MCF 10A (cell line): Measurements from ENCODE around the gene ADGRF5. TPM values are rescaled to one million over a fixed set of nuclear protein-coding genes. Genes with fewer than 3 reads are reported as not detected.

Source experiments
- BruUV-seq: library from RNA; stranded (reverse); fragments of 400-500 nt; replicated peaks from 2 replicates; lab custom pipeline; 2021; lab: Mats Ljungman, UMichigan
- CTCF ChIA-PET: fragments of 300-600 bp; sonication (Branson Sonifier 250); formaldehyde crosslinking; extraction: SDS; loops from one replicate; lab custom pipeline; 2021; ENCODE audit warnings: antibody characterized with exemption, inconsistent platforms; lab: Yijun Ruan, JAX
- POLR2A ChIA-PET: fragments of 300-600, 350-650 bp; sonication (Branson Sonifier 250); formaldehyde crosslinking; extraction: SDS; loops from one replicate; lab custom pipeline; 2020; ENCODE audit warnings: antibody characterized with exemption, inconsistent platforms; lab: Yijun Ruan, JAX
- DNase-seq: peaks from one replicate; pipeline ENCODE4 v3.0.0-alpha.2; 2018; ENCODE audit not compliant: unreplicated experiment
- H3K27ac Mint-ChIP-seq: one replicate; pipeline ENCODE4 v1.8.0; 2022; ENCODE audit warnings: mild to moderate bottlenecking, low read depth, mixed read lengths; ENCODE audit not compliant: unreplicated experiment
- H3K27me3 Mint-ChIP-seq: one replicate; pipeline ENCODE4 v1.8.0; 2022; ENCODE audit warnings: mixed read lengths; ENCODE audit not compliant: insufficient read depth, unreplicated experiment
- H3K36me3 Mint-ChIP-seq: one replicate; pipeline ENCODE4 v1.8.0; 2022; ENCODE audit warnings: mild to moderate bottlenecking, moderate library complexity, mixed read lengths; ENCODE audit not compliant: insufficient read depth, unreplicated experiment
- H3K4me1 Mint-ChIP-seq: one replicate; pipeline ENCODE4 v1.8.0; 2022; ENCODE audit warnings: mixed read lengths; ENCODE audit not compliant: insufficient read depth, unreplicated experiment
- H3K4me3 Mint-ChIP-seq: one replicate; pipeline ENCODE4 v1.8.0; 2022; ENCODE audit warnings: mild to moderate bottlenecking, moderate library complexity, mixed read lengths; ENCODE audit not compliant: unreplicated experiment
- H3K9me3 Mint-ChIP-seq: one replicate; pipeline ENCODE4 v1.8.0; 2022; ENCODE audit warnings: mixed read lengths; ENCODE audit not compliant: unreplicated experiment
- intact Hi-C: fragments of 100-400 bp; cut with micrococcal nuclease; formaldehyde crosslinking; loops from 2 replicates; pipeline ENCODE4 v1.14.1; 2022
- total RNA-seq: library from RNA; stranded (reverse); gene quantifications from 2 replicates; pipeline ENCODE4 v1.2.3, GENCODE V29; 2022
- TF ChIP-seq, protein P1 (sequence below): fragments of 200-600 bp; IDR thresholded peaks from one replicate; pipeline ENCODE4 v1.8.0; 2022; ENCODE audit warnings: antibody characterized with exemption, mild to moderate bottlenecking; ENCODE audit not compliant: unreplicated experiment

ADGRF5 gene
- total RNA-seq, 1 experiment from 2014 or later = not detected

DNA sequence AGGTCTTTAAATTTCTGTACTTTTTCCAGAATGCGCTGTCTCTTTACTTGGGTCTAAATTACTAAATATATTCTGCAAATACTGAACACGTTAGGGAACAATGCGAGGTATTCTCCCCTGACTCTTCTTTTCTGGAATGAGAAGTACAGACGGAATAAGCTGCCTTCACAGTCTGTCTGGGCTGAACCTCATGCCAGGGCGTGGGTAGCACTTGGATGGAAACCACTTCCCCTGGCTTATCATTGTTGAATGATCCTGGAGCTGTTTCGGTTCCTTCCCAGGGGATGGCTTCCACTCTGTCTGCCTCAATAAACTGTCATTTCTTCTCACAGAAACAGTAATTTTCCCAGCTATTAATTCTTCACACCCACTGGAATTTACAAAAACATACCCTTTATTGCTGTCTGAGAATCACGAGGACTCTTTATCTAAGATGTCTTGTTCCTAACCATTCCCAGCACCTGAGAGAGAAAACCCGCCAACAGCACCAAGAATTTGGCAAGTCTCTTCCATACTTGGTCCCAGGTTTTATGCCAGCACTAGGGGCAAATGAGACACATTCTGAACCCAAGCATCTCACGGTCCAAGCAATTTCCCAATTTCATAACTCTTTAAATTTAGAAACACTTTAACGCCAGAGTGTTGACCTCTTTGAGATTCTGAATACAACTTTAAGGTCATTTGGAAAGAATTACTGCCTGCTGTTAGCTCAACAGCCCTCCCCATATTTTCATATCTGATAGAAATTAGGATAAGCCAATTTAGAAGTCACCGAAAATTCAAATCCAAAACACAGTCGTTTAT, 43.2 kb upstream of the ADGRF5 start:
- no peak for DNase-seq
- BruUV-seq = no TSS peak
- intact Hi-C loops = no loop called here
- Mint-ChIP-seq H3K4me1 (peaks cover 6% of the 10 kb centered on the region), H3K27ac (no peak overlapping the region), H3K9me3 (no peaks in the 10 kb centered on the region), H3K36me3 (no peaks in the 10 kb centered on the region), H3K4me3 (no peak overlapping the region), H3K27me3 (no peaks in the 10 kb centered on the region)
- TF ChIP-seq, protein P1, sequence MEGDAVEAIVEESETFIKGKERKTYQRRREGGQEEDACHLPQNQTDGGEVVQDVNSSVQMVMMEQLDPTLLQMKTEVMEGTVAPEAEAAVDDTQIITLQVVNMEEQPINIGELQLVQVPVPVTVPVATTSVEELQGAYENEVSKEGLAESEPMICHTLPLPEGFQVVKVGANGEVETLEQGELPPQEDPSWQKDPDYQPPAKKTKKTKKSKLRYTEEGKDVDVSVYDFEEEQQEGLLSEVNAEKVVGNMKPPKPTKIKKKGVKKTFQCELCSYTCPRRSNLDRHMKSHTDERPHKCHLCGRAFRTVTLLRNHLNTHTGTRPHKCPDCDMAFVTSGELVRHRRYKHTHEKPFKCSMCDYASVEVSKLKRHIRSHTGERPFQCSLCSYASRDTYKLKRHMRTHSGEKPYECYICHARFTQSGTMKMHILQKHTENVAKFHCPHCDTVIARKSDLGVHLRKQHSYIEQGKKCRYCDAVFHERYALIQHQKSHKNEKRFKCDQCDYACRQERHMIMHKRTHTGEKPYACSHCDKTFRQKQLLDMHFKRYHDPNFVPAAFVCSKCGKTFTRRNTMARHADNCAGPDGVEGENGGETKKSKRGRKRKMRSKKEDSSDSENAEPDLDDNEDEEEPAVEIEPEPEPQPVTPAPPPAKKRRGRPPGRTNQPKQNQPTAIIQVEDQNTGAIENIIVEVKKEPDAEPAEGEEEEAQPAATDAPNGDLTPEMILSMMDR = no peak
- ChIA-PET POLR2A (interaction anchor here (1.3 kb wide), 1 partner anchor 39 kb away, joined by 3 read pairs; no protein-coding TSS in a partner anchor), CTCF (interaction anchor here (1.3 kb wide), 1 partner anchor 26 kb away, joined by 4 read pairs; no protein-coding TSS in a partner anchor)

DNA sequence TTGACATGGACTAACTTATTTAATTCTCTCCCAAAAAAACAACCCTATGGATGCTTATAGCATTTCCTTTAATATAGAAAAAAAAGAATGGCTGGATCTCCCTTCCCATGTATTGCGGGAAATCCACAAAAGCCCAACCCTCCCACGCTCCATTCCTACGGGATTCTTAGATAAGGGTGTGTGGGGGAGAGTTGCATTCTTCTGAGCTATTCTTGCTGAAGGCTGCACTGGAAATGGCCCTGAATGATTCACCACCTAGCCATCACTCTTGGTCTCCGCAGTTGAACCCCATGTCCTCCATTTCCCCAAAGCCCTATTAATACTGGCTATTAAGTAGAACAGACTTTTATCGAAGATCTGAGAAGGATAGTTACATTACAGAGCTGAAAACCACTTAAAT, 41.9 kb upstream of the ADGRF5 start:
- Mint-ChIP-seq H3K27me3 (no peaks in the 10 kb centered on the region), H3K4me1 (no peaks in the 10 kb centered on the region), H3K36me3 (no peaks in the 10 kb centered on the region), H3K27ac (no peak overlapping the region), H3K4me3 (no peak overlapping the region), H3K9me3 (no peaks in the 10 kb centered on the region)
- ChIA-PET POLR2A (no interaction called here), CTCF (interaction anchor here (0.6 to 1.3 kb wide), 2 partner anchors 27 to 545 kb away, joined by 3 to 4 read pairs; no protein-coding TSS in a partner anchor)
- TF ChIP-seq, protein P1 = no peak
- intact Hi-C loops = no loop called here
- no peak for DNase-seq
- BruUV-seq = no TSS peak

DNA sequence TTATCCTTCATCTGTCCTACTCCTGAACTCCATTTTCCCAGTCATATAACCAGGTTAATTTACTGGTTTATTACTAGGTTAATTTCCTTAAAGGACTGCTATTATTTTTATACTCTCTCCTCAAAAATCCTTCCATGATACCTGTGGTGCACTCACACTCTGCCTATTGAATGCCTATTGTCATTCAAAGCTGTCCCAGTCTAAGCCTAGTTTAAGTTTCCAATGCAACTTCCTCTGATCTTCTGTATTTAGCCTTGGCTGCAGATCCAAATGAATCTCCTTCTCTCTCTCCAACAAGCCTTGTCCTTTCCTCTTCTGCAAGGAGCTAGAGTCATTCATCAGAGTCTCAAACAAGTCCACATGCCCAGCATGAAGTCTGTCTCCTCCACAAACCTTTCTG, 41.3 kb upstream of the ADGRF5 start:
- no peak overlapping the region for H3K27ac Mint-ChIP-seq
- BruUV-seq = no TSS peak
- no peaks in the 10 kb centered on the region for H3K27me3 Mint-ChIP-seq
- TF ChIP-seq, protein P1 = no peak
- H3K36me3 Mint-ChIP-seq = no peaks in the 10 kb centered on the region
- no peak for DNase-seq
- H3K4me3 Mint-ChIP-seq = no peak overlapping the region
- POLR2A ChIA-PET = no interaction called here
- no peaks in the 10 kb centered on the region for H3K4me1 Mint-ChIP-seq
- H3K9me3 Mint-ChIP-seq = no peaks in the 10 kb centered on the region
- CTCF ChIA-PET = no interaction called here
- intact Hi-C loops = no loop called here

DNA sequence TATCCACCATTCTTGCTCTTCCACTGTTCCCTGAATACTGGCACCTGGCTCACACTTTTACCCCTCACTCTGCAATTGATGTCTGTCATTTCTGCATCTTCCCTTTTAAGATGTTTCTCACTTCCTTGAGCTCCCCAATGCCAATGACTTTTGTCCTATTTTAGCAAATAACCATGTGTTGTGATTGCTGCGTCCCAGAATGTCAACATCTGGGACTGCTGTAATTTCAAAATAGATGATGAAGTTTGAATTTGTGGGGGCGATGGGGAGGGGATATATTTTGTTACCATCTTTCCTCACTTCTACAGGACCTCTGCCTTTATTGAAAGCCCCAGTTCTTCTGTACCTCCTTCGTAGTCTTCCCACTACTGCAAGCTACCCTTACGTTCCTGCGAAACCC, 40.0 kb upstream of the ADGRF5 start:
- Mint-ChIP-seq H3K36me3 (no peaks in the 10 kb centered on the region), H3K4me1 (no peaks in the 10 kb centered on the region), H3K9me3 (no peaks in the 10 kb centered on the region), H3K27me3 (no peaks in the 10 kb centered on the region), H3K27ac (no peak overlapping the region), H3K4me3 (no peak overlapping the region)
- intact Hi-C loops = no loop called here
- TF ChIP-seq, protein P1 = no peak
- DNase-seq = no peak
- ChIA-PET POLR2A (interaction anchor here (0.7 kb wide), 1 partner anchor 549 kb away, joined by 3 read pairs; no protein-coding TSS in a partner anchor), CTCF (interaction anchor here (2.0 kb wide), 1 partner anchor 113 kb away, joined by 7 read pairs; no protein-coding TSS in a partner anchor)
- no TSS peak for BruUV-seq
